HG03521 (cell line): Measurements from ENCODE around the gene SCD5.
A peak's percentile ranks its signal among the peaks of the same experiment; 100 is the strongest.

Experiments used
- ATAC-seq: cut with Tn5 transposase; IDR thresholded peaks from one replicate; pipeline ENCODE4 v1.9.1; 2021; ENCODE audit warnings: mild to moderate bottlenecking, moderate library complexity; ENCODE audit not compliant: unreplicated experiment

Gene SCD5

DNA sequence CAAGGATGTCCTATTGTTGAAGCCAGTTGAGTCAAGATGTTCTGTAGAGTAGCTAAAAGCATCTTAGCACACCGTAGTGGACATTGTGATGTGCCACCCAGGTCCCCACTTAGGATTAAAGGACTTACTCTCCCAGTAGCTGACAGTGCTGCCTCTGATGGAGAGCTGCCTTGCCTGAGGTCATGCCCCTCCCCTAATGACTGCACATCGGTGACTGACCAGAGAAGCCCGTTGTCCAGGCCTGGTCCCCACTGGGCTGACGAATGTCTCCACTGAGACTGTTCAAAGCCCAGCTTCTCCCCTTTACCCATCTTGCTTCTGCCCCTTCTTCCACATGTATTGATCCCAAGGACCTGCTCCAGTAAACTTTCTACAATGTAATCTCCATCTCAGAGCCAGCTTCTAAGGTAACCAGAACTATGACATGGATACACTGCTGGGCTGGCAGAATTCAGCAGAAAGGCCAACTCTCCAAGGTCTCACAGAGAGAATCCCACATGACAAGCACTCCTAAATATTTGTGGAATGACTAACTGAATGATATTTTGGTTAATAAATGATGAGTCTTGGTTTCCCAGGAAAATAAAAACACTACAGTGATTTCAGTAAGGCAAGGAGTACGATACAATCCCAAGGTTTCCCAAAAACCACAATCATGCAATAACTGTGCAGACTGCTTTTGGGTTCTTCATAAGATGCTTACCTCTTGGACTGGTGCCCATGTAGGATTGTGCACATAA is 154.4 kb downstream of the SCD5 start:
- no peak for ATAC-seq

DNA sequence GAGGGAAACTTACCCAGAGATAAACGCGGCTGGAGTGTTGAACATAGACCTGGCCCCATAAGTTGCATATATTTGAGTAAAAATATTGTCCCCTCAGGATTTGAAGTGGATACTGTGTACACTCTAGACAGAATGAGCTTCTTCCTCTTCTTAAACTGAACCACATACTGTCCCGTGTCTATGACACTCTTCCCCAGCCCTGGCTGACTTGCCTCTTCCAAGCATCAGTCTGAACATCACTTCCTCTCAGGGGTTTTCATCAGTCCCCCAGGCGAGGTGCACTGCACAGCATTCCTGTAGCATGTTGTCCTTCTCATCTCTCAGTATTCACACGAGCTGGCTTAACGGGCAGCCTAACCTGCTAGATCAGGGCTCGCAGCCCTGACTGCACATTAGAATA is 156.3 kb downstream of the SCD5 start:
- no peak for ATAC-seq

DNA sequence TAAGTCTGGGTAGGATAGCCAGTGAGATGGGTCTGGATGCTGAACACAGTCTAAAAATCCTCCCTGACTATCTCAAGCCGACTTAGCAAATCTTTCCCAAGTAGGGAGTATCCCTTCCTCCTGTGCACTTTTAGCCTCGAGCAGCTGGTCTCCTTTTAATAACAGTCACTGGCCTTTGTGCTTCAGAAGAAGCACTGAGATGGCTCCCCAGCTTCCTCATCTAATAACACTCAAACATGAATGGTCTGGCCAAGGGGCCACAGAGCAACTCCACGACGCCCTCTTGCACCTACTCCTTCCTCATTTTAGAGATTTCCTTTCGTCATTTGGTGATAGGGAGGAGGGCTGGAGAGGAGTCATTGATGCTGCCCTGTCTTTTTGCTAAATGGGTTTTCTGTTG is 158.1 kb downstream of the SCD5 start:
- no peak for ATAC-seq

DNA sequence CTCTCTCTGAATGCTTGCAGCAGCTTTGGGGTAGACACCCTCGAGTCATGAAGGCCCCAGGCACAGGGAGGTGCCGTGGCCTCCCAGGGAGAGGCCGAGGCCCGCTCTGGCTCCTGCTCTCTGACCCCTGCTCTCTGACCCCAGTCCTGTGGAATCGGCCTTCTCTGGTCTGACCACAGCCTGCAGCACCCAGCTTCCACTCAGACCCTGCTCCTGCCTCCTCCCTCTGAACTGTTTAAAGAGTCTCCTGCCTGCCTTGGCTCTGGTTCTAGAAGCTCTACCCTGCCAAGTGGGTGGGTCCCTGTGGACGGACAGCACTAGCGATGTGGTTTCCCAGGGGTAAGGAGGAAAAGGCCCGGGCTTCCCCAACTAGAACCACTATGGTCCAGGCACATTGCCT is 158.6 kb downstream of the SCD5 start:
- no peak for ATAC-seq

DNA sequence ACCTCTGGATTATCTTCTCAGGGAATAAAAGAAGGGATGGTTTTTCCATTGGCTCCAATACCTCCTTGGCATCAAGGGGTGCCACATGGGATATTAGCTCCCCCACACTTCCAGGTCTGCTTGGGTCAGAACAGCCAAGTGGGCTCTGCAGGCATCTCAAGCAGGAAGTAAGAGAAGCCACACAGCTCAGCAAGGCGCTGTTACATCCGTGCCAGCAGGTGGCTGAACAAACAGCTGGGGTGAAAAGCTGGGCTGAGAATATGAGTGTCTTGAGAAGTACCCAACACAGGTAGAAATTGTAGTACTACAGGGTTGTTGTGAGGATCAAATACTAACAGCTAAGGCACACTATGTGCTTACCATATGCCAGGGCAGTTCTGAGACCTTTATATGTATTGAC is 160.1 kb downstream of the SCD5 start:
- peak; percentile 51 for ATAC-seq

DNA sequence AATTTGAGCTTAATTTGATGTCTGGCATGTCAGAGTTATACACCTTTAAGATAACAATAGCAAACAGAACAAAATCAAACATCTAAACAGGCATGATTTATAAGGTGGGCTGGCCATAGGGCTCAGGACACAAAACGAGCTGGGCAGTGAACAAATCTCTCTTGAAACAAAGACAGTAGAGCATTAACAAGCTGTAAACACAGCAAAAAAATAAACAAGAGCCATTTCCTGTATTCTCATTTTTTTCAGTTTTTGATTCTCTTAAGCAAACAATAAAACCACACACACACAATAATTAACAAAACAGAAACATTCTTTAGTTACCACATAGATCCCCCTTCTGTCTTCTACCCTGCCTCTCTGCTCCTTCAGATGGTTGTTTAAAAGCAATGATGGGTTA is 168.5 kb downstream of the SCD5 start:
- no peak for ATAC-seq

DNA sequence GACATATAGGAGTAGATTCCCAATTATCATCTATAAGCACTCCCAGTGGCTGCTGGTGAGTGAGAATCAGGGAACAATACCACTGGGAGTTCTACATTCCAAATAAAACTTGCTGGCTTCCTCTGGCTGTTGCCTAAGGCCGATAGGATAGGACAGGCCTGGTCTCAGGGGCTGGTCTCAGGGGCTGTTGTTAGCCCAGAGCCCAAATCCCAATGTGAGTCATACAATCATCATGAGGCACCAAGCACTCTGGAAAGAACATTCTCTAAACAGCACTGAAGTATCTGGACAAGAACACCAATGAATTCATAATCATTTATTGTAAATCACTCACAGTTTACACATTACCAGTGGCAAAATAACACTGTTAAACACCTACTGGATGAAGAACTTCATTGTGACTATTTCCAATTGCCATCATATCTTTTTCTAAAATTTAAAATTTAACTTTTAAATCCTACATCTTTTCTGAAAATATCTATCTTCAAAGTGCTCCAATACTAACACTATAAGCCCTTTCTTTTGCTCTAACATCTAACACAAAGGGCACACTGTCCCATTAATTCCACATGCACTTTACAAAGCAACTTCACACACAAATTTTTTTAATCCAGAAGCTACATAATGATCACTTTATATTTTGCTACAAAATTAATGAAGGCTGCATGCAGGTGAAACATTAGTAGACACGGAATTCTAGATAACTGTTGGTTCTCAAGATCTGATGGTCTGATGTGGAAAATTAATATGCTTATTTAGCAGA is 169.2 kb downstream of the SCD5 start:
- ATAC-seq: no peak

DNA sequence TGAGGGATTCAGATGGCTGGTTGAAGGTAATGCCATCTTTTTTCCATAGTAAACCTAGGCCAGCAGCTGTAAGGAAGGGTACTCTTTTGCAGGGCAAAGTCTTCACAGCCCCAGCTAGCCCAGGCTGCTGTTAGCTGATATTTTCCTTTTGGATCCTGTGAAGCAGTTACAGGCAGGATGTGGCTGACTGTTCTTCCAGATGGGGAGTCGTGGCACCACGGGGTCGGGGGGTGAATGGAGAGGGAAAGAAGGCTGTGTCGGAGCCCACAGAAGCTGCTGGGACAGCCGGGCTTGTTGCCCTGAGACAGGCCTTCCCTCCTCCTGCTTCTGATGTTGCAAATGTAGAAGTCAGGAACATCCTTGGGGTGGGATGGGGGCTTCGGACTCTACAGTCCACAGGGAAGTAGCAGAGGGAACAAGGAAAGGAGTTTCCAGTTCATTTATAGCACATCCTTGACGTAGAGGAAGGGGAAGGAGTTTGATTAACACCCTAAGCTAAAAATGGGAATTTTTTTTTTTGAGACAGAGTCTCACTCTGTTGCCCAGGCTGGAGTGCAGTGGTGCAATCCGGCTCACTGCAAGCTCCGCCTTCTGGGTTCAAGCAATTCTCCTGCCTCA is 172.2 kb downstream of the SCD5 start:
- no peak for ATAC-seq

DNA sequence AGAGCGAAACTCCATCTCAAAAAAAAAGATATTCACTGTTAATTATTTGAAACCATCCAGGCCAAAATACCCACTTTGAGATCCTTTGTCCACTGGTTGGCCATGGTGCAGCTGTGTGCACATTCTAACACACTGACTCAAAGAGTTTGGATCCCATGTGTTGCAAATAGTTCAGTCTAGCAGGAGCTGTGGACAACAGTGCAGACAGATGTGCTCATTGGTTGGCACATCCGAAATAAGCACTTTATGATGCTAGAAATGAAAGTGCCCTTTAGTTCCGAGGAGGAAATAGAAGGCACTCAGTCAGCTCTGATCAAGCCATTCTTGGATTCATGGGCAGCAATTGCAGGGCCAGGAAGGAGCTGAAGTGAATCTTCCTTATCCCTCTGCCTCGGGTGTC is 173.8 kb downstream of the SCD5 start:
- no peak for ATAC-seq

DNA sequence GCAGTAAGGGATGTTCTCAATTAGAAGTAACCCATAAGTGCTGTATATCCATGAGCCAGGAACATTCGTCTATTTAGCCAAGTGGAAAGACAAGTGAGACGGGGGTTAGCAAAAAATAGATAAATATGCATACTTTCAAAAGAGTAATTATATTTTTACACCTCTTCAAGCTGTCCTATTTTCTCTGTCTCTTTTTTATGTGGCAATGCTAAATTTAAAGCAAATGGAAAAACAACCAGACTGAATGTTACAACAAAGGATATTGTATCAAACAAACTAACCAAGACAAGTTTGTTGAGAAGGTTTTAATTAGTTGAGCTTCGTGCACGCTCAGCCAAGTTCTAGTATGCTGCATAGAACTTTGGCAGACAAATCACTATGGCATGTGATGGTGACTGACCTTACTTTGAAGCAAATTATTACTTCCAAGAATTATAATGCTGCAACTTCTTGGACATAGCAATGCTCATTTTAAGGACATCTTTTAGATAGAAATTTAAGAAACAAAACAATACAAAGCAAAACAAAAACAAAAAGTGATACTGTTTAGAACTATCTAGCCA is 175.4 kb downstream of the SCD5 start:
- ATAC-seq: no peak

DNA sequence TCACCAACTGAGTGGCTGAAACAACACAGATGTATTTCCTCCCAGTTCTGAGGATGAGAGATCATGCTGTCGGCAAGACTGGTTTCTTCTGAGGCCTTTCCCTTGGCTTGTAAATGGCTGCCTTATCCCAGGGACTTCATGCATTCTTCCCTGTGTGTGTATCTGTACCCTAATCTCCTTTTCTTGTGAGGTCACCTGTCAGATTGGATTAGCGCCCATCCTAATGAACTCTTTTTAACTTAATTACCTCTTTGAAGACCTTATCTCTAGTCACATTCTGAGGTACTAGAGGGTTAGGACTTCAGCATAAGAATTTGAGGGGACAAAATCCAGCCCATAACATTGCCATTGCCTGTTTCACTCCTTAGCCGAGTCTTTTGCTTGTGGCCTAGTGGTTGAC is 177.3 kb downstream of the SCD5 start:
- no peak for ATAC-seq

DNA sequence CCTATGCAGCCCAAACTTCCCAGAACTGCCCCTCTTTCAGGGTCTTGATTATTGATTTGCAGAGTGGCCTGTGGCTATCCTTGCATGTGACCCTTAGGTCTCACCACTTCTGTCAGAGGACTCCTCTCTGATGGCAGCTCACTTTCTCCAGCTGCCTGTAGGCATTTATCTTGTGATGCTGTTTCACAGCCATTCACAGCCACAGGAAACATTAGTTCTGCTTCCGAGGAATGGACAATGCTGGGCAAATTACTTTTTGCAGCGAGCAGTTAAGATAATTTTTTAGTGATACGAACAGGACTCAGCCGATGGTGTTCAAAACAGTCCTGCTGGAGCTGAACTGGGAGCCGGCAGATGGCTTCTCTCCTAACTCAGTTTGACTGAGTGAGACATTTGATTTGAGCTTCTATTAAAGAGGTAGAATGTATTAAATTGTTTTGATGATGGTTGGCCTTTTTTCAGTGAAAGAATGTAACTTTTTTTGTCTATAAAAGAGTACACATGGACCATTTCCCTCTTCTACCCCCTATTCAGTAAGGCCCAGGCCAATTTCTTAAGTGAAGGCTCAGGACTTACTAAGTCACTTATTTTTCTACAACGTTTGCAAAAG is 178.4 kb downstream of the SCD5 start:
- no peak for ATAC-seq

DNA sequence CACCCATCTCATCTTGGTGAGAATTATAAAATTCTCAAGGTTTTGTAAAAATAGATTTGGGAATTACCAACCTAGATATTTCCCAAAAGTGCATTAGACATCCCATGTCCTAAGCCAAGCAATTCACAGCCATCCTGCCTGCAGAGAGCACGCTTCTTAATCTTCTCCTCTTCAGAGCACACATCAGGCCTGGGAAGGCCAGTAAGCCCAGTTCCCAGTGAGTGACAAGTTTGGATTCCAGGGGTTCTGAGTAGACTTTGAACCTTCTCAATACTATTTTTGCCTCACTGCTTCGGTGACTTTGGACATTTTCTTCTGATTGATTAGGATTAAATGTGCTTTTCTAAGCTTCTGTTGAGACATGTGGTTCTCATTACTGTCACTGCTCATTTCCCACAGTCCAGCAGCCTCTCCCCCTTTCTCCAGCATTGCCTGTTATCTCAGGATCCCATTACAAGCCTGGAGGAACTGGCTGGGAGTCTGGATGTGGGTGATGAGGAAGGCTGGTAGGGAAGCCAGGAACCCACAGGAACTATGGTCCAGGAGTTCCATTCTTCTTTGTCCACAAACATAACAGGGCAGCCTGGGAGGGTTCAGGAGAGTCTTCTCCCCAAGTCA is 180.4 kb downstream of the SCD5 start:
- no peak for ATAC-seq

DNA sequence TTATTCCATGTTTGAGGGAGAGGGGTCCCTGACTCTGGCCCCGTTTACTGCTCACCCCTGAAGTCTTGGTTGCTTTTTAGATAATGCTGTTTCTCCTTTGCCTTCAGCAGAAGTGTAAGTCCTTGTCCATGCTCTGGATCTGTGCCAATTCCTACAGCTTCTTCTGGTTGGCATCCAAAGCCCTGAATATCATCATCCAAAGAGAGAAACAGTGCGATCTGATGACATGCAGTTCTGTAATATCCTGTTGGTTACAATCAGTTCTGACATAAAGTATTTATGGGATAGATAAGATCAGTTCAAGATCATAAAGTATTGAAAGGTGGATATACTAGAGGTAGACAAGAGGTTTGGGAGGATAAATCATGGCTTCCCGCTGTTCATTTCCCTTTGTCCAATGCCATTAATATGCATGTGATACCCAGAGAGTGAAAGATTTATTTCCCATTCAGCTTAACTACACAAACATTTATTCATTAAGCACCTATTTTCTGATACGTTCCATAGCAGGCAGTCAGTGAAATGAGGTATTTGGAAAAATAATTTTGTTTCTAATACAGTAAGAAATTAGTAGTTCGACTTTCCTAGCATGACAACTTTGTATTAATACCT is 183.7 kb downstream of the SCD5 start:
- no peak for ATAC-seq

DNA sequence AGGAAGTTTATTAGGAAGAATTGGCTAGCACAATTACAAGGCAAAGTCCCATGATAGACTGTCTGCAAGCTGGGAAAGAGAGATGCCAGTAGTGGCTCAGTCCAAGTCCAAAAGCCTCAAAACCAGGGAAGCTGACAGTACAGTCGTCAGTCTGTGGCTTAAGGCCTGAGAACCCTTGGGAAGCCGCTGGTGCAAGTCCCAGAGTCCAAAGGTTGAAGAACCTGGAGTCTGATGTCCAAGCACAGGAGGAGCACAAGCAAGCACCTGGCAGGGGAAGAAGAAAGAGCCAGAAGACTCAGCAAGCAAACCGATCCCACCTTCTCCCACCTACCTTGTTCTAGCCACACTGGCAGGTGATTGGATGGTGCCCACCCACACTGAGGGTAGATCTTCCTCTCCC is 185.5 kb downstream of the SCD5 start:
- no peak for ATAC-seq

DNA sequence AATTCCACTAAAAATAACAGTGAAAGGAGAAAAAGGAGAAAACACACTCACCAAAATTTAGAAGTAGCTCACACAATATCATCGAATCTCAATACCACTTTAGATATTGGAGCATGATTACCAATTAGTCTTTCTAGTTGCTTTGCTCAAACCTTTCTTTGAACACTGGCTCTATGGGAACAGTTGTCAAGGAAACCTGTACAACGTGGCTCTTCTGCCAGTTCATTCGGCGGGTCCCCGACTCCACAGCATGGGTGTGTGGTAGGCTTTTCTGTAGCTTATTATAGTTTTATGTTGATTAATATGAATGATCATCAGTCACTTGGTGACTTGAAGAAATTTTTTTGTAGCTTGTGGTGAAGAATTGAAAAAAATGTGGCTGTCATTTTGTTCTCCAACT is 186.6 kb downstream of the SCD5 start:
- ATAC-seq: no peak

DNA sequence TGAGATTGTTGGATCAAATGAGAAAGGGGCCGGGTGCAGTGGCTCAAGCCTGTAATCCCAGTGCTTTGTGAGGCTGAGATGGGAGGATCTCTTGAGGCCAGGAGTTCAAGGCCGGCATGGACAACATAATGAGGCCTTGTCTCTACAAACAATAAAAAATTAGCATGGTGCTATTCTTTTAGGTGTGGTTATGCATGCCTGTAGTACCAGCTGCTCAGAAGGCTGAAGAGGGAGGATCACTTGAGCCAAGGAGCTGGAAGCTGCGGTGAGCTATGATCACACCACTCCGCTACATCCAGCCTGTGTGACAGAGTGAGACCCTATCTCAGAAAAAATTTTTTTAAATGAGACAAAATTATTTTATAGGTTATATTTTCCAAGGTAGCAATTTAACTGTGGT is 187.1 kb downstream of the SCD5 start:
- ATAC-seq: no peak

DNA sequence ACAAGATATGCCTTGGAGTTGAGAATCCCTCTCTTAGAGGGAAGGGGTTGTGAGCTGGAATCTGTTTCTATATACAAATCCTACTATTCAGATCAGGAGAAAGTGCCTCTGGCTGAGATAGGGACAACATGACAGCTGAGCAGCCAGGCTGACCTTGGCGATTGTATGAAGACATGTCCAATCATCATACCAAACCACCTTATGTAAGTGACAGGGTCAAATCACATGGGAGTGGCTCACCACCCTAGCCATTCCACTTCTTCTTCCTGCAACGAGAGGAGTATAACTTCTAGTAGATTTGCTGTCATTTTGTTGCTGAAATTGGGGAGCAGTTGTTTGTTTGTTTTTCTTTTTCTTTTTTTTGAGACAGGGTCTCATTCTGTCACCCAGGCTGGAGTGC is 188.6 kb downstream of the SCD5 start:
- no peak for ATAC-seq

DNA sequence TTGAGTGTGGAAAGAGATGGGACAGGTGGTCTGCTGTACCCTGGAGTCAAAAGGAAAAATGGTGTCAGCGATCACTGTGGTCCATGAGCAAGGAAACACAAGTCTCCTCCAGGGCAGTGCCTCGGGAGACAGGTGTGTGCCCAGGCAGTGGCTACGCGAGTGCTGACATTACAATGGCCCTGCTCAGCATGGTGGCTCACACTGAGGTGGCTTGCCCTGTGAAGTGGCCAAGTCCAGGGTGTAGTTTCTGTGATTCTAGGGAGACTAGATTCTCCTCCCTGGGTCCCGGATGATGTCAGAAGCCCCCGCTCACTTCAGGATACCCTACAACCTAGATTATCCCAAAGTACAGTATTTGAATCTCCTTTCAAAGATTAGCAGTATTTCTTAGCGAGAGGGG is 192.0 kb downstream of the SCD5 start:
- ATAC-seq: no peak

DNA sequence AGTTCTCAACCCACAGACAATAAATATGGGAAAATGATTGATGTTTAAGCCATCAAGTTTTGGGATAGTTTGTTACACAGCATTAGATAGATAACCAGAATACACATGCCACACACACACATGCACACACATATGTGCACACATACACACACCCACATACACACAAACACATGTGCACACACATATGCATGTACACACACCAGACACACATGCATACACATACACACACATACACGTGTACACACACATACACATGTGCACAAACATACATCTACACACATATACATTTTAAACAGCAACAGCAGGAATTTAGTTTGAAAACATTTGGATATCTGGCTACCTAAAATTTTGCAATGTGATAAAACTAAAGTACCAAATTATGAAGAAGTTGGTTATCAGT is 194.1 kb downstream of the SCD5 start:
- ATAC-seq: no peak
